ENCODE data around the gene HOXD10.

DNA sequence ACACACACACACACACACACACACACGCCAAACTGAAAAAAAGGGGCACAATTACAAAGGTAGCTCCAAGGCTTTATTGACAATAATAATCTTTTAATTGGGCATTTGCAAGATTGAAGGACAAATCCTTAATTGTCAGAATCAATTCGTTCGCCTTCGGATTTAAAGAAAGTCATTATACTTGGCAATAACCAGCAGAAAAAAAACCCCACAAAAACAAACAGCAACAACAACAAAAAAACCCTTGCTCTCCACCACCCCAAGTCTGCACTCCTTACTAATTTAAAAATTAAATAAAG lies 11.1 kb downstream of the HOXD10 start:
- TF ChIP-seq, protein P1, sequence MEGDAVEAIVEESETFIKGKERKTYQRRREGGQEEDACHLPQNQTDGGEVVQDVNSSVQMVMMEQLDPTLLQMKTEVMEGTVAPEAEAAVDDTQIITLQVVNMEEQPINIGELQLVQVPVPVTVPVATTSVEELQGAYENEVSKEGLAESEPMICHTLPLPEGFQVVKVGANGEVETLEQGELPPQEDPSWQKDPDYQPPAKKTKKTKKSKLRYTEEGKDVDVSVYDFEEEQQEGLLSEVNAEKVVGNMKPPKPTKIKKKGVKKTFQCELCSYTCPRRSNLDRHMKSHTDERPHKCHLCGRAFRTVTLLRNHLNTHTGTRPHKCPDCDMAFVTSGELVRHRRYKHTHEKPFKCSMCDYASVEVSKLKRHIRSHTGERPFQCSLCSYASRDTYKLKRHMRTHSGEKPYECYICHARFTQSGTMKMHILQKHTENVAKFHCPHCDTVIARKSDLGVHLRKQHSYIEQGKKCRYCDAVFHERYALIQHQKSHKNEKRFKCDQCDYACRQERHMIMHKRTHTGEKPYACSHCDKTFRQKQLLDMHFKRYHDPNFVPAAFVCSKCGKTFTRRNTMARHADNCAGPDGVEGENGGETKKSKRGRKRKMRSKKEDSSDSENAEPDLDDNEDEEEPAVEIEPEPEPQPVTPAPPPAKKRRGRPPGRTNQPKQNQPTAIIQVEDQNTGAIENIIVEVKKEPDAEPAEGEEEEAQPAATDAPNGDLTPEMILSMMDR (IDR thresholded peaks at IDR 0.05): no peak
- no peak for TF ChIP-seq POLR2A (IDR thresholded peaks at IDR 0.05)
- TF ChIP-seq POLR2AphosphoS5 (IDR thresholded peaks at IDR 0.05; ENCODE audit: insufficient read depth in 1 of 2, low read depth in 1 of 2): no peak
